ENCODE data around the gene PDLIM4. TPM values are rescaled to one million over a fixed set of nuclear protein-coding genes. Genes with fewer than 3 reads are reported as not detected.

Gene PDLIM4, protein sequence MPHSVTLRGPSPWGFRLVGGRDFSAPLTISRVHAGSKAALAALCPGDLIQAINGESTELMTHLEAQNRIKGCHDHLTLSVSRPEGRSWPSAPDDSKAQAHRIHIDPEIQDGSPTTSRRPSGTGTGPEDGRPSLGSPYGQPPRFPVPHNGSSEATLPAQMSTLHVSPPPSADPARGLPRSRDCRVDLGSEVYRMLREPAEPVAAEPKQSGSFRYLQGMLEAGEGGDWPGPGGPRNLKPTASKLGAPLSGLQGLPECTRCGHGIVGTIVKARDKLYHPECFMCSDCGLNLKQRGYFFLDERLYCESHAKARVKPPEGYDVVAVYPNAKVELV
- not detected for total RNA-seq

DNA sequence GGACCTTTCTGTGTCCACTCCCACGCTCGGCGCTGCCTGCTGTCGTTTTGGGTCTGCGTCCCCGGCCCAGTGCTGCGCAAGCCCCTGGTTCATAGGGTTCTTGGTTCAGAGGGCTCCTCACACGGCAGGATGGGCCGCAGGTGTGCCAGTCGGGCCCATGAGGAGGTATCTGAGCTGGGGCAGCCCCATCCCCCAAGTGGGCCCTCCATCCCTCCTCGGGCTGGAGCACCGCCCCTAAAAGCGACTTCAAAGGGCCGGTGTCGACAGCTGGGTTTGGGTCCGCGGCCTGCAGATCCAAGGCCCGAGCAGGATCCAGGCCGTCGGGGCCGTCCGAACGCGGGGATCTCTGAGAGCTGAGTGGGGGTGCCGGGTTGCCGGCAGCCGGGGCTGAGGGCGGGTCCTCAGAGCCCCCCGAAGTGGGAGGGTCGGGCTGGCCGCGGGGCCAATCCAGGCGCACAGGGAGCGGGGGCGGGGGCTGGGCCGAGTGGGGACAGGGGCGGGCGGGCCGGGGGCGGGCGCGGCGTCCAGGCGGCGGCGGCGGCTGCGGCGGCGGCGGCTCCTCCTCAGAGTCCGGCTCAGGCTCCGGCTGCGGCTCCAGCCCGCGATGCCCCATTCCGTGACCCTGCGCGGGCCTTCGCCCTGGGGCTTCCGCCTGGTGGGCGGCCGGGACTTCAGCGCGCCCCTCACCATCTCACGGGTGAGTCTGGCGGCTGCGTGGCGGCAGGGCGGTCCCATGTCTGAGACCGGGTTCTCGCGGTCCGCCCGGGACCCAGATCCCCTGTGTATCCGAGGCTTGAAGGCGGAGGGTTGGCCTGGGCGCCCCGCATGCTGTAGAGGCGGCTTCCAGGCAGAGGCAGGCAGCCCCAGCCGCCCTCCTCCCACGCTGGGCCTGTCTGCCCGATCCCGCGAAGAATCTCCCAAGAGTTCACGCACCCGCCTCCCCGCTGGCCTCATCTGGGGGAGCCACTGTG, at the start of gene PDLIM4:
TSS of gene PDLIM4 (plus strand) at position 566 of the 971 bp plus-strand sequence. CDS start at position 605, 39 bp downstream.

DNA sequence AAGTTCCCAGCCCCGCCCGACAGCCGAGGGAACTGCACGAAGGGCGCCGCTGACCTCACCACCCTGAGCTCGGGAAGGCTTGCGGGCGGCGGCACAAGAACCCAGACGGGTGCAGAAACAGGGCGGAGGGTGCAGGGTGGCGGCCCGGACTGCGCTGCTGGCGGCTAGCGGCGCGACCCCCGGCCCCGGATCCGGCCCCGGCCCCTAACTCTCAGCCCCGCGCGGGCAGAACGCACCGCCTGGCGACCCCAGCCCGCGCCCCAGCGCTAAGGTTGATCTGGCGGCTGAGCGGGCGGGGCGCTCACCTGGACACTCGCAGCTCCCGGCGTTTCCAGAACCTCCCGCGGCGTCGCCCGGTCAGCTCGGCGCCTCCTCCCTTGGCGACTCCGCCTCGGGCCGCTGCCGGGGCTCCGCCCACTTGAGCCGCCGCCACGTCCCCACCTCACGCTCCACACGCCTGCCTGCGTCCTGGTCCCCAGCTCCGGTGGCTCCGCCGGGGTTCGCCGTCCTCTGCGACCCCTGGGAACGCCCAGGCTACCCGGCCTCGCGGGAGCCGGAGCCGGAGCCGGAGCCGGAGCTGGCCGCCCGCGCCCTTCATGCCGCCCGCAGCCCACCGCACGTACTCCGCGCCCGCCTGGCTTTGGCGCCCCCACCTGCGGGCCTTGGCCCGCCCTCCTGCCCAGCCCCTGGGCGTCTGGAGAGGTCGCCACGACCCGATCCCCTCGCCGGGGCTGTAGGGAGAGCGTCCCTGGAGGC, 29.8 kb upstream of the PDLIM4 start, which contains the start of gene P4HA2:
TSS of gene P4HA2 (minus strand) at position 369 of the 756 bp plus-strand sequence. CDS start 9,227 bp downstream, outside the sequence.

DNA sequence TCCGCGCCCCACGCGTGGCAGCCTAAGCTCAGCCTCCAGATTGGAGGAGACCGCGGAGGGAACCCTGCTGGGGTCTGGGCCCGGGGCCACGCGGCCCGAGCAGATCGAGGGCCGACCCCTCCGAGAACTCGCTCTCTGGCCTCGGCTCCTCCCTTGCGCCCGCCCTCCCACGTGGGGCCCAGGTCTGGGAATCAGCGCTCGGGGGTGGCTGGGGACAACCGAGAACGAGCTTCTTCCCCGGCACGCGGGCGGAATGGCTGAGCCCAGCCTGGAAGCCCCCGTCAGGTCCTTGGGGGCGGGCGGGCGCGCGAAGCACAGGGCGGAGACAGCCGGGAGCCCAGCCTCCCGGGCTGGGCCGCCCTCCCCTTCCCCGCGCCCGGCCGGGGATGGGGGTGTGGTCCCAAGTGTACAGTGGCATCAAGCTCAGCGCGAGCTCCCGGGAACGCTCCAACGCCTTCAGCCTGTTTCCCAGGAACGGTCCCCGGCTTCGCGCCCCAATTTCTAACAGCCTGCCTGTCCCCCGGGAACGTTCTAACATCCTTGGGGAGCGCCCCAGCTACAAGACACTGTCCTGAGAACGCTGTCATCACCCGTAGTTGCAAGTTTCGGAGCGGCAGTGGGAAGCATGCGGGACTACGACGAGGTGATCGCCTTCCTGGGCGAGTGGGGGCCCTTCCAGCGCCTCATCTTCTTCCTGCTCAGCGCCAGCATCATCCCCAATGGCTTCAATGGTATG, 36.7 kb downstream of the PDLIM4 start, which contains the start of gene SLC22A4:
TSS of gene SLC22A4 (plus strand) at position 403 of the 736 bp plus-strand sequence. CDS start at position 626, 223 bp downstream.

Small RNAs within 50 kb of the gene (microRNA-seq; reads per million reads assigned to microRNA genes)
- not detected for gene MIR6830 (ENCODE audit: borderline microRNAs expressed, borderline replicate concordance)

Other genes with a start within 250 kb of the PDLIM4 start
- 10 to 100 TPM; 30.8 TPM for gene ACSL6, start 246.0 kb upstream of the PDLIM4 start, total RNA-seq
- not detected for gene IL3, start 197.0 kb upstream of the PDLIM4 start, total RNA-seq
- 1 to 10 TPM; 2.9 to 4.3 TPM for gene CSF2, start 183.9 kb upstream of the PDLIM4 start, total RNA-seq
- gene P4HA2, start 29.8 kb upstream of the PDLIM4 start, total RNA-seq: 1 to 10 TPM; 3.4 to 4.0 TPM
- not detected for gene SLC22A4, start 36.7 kb downstream of the PDLIM4 start, total RNA-seq
- 1 to 10 TPM; 2.8 to 3.2 TPM for gene SLC22A5, start 112.0 kb downstream of the PDLIM4 start, total RNA-seq
- gene IRF1, start 233.1 kb downstream of the PDLIM4 start, total RNA-seq: 100 to 1,000 TPM; 321 to 353 TPM

All from activated naive CD4-positive, alpha-beta T cell treated with anti-CD3 and anti-CD28 coated beads, Interleukin-2, amount 10 ng/mL, durations not matched to agents 5 hours and 36 hours (primary cell).